Stimulated activated naive B cell treated with anti-CD40 and anti-IgM and Interleukin-4, amounts not matched to agents 10 μg/mL and 1 μg/mL and 100 μg/mL, for 72 hours (primary cell): ENCODE results near the gene CLCN5.
A peak's percentile ranks its signal among the peaks of the same experiment; 100 is the strongest.

Source experiments
- ATAC-seq, 2 donors: fragments of 150-1000 bp; cut with Tn5 transposase; replicated peaks; 2 replicates each; pipeline ENCODE4 v1.10.0; 2021; ENCODE audit warnings: moderate library complexity in 1 of 2
- DNase-seq: peaks from one replicate; pipeline ENCODE4 v3.0.0; 2021
- H3K27ac Mint-ChIP-seq: one replicate; pipeline ENCODE4 v1.8.0; 2022; ENCODE audit warnings: mild to moderate bottlenecking, mixed read lengths
- H3K27me3 Mint-ChIP-seq, 2 donors: one replicate each; pipeline ENCODE4 v1.8.0; 2022; ENCODE audit warnings: mixed read lengths in 2 of 2
- H3K36me3 Mint-ChIP-seq, 2 donors: one replicate each; pipeline ENCODE4 v1.8.0; 2022; ENCODE audit warnings: mixed read lengths in 2 of 2, mild to moderate bottlenecking in 1 of 2
- H3K4me1 Mint-ChIP-seq, 2 donors: one replicate each; pipeline ENCODE4 v1.8.0; 2022; ENCODE audit warnings: mixed read lengths in 2 of 2, mild to moderate bottlenecking in 1 of 2
- H3K4me3 Mint-ChIP-seq, 2 donors: one replicate each; pipeline ENCODE4 v1.8.0; 2022; ENCODE audit warnings: mild to moderate bottlenecking in 2 of 2, mixed read lengths in 2 of 2, moderate library complexity in 1 of 2
- H3K9me3 Mint-ChIP-seq, 2 donors: one replicate each; pipeline ENCODE4 v1.8.0; 2022; ENCODE audit warnings: mixed read lengths in 2 of 2, mild to moderate bottlenecking in 1 of 2

CLCN5 gene

GRCh38 chrX:50098241-50098640, 175.8 kb downstream of the CLCN5 start:
- no peak overlapping the region for H3K4me3 Mint-ChIP-seq
- H3K4me1 Mint-ChIP-seq = peaks cover 5 to 7% of the 10 kb centered on the region in 2 donors
- H3K36me3 Mint-ChIP-seq = peaks cover 17% of the 10 kb centered on the region in 2 donors

GRCh38 chrX:50098749-50099148, 176.4 kb downstream of the CLCN5 start:
- peaks cover 0 to 7% of the 10 kb centered on the region in 2 donors for H3K27me3 Mint-ChIP-seq
- H3K27ac Mint-ChIP-seq = no peak overlapping the region
- no peak for DNase-seq
- H3K4me3 Mint-ChIP-seq = no peak overlapping the region
- ATAC-seq = no peak
- peaks cover 16% of the 10 kb centered on the region in 2 donors for H3K36me3 Mint-ChIP-seq
- H3K9me3 Mint-ChIP-seq = peaks cover 0 to 8% of the 10 kb centered on the region in 2 donors
- H3K4me1 Mint-ChIP-seq = peaks cover 8 to 11% of the 10 kb centered on the region in 2 donors

More at GRCh38 chrX:50098241-50098640, 175.8 kb downstream of the CLCN5 start:
- no peak overlapping the region for H3K27ac Mint-ChIP-seq
- H3K9me3 Mint-ChIP-seq = peaks cover 0 to 5% of the 10 kb centered on the region in 2 donors
- peaks cover 0 to 5% of the 10 kb centered on the region in 2 donors for H3K27me3 Mint-ChIP-seq
- DNase-seq (no peak), ATAC-seq (no peak)

GRCh38 chrX:50099331-50099730, 176.9 kb downstream of the CLCN5 start:
- no peak overlapping the region for H3K27ac Mint-ChIP-seq
- no peak for ATAC-seq
- H3K4me3 Mint-ChIP-seq = no peak overlapping the region
- DNase-seq = no peak
- H3K9me3 Mint-ChIP-seq = peaks cover 0 to 8% of the 10 kb centered on the region in 2 donors
- H3K36me3 Mint-ChIP-seq = peaks cover 14 to 15% of the 10 kb centered on the region in 2 donors
- peaks cover 8 to 11% of the 10 kb centered on the region in 2 donors for H3K4me1 Mint-ChIP-seq
- peaks cover 0 to 7% of the 10 kb centered on the region in 2 donors for H3K27me3 Mint-ChIP-seq

DNA sequence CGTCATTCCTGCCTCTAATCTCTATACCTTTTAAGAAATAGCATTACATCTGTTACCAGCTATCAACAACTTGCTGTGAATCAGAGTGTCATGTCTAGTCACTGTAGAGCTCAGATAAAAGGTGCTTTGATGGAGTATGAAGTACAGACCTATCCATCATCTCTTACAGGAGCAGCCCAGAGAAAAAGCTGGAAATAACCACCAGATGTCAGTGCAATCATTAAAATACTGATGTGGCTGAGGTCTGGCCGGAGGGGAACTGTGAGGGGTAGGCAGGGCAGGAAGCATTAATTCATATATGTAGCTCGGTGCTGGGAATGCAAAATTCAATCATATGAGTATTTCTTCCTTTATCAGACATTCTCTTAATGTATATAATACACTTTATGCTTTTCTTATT, 177.8 kb downstream of the CLCN5 start:
- no peak overlapping the region for H3K4me3 Mint-ChIP-seq
- peaks cover 0 to 7% of the 10 kb centered on the region in 2 donors for H3K27me3 Mint-ChIP-seq
- H3K27ac Mint-ChIP-seq = no peak overlapping the region
- peaks cover 0 to 8% of the 10 kb centered on the region in 2 donors for H3K9me3 Mint-ChIP-seq
- H3K4me1 Mint-ChIP-seq = peaks cover 9 to 11% of the 10 kb centered on the region in 2 donors
- H3K36me3 Mint-ChIP-seq = peaks cover 12 to 19% of the 10 kb centered on the region in 2 donors
- no peak for DNase-seq
- ATAC-seq = peak; percentile 42 to 73

DNA sequence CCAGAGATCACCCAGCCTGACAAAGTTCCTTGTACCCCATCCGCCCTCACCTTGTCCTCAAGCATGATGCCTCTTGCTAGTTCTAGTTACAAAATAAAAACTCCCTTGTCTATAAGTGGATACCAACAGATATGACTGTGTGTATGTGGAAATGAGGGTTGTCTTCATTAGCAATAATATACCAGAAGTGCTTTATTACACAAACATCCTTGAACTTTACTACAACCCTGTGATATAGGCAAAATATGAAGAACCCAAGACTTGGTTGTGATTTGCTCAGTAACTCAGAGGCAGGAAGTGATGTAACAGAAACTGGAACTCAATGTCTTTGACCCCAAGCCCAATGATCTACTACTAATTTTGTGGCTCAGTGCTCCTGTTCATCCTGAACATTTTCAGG, 180.8 kb downstream of the CLCN5 start:
- peaks cover 7 to 13% of the 10 kb centered on the region in 2 donors for H3K36me3 Mint-ChIP-seq
- DNase-seq (no peak), ATAC-seq (peak; percentile 34 to 47)
- no peak overlapping the region for H3K4me3 Mint-ChIP-seq
- peaks cover 0 to 8% of the 10 kb centered on the region in 2 donors for H3K9me3 Mint-ChIP-seq
- peaks cover 0 to 7% of the 10 kb centered on the region in 2 donors for H3K27me3 Mint-ChIP-seq
- H3K27ac Mint-ChIP-seq = peak overlapping the region; percentile 48
- H3K4me1 Mint-ChIP-seq = peaks cover 9 to 11% of the 10 kb centered on the region in 2 donors

GRCh38 chrX:50103866-50104566, 181.6 kb downstream of the CLCN5 start:
- Mint-ChIP-seq H3K36me3 (peaks cover 7 to 13% of the 10 kb centered on the region in 2 donors), H3K27ac (no peak overlapping the region), H3K9me3 (peaks cover 0 to 8% of the 10 kb centered on the region in 2 donors), H3K27me3 (peaks cover 0 to 7% of the 10 kb centered on the region in 2 donors), H3K4me3 (no peak overlapping the region), H3K4me1 (peaks cover 9 to 11% of the 10 kb centered on the region in 2 donors)
- ATAC-seq (no peak), DNase-seq (no peak)

DNA sequence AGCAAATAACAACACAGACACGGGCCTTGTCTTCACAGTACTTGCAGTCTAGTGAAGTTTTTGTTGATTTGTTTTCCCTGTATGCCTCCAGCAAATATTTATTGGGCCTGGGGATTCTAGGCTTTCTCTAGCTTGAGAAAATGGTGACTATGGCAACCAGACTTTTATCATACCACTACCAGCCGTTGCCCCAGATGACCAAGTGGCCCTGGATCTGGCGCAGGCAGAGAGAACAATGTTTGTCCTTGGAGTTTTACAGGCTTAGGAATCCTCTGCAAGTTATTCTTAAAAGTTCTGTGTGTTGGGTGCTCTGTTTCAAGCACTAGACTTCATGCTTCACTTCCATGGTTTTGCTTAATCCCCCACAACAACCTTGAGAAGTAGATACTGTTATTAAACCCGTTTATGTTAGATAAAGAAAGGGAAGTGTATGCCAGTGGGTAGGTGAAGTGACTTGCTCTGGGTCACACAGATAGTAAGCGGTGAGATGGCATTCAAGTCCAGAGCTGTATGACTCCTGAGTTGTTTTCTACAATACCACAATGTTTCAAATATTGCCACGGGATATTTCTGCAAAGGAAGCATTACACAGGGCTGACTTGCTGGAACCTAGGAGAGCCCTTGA, 183.8 kb downstream of the CLCN5 start:
- Mint-ChIP-seq H3K36me3 (peaks cover 7 to 11% of the 10 kb centered on the region in 2 donors), H3K9me3 (peaks cover 0 to 8% of the 10 kb centered on the region in 2 donors), H3K4me1 (peaks cover 14 to 20% of the 10 kb centered on the region in 2 donors), H3K4me3 (no peak overlapping the region), H3K27me3 (peaks cover 0 to 14% of the 10 kb centered on the region in 2 donors), H3K27ac (no peak overlapping the region)
- DNase-seq = no peak
- ATAC-seq = no peak

- peaks cover 0 to 14% of the 10 kb centered on the region in 2 donors for H3K27me3 Mint-ChIP-seq
- H3K4me3 Mint-ChIP-seq = no peak overlapping the region
- H3K27ac Mint-ChIP-seq = no peak overlapping the region
- H3K9me3 Mint-ChIP-seq = peaks cover 0 to 8% of the 10 kb centered on the region in 2 donors
- no peak for DNase-seq
- no peak for ATAC-seq
- peaks cover 7 to 8% of the 10 kb centered on the region in 2 donors for H3K36me3 Mint-ChIP-seq
- peaks cover 20 to 26% of the 10 kb centered on the region in 2 donors for H3K4me1 Mint-ChIP-seq
These were observed 185.1 kb downstream of the CLCN5 start for GRCh38 chrX:50107470-50107869.

- peaks cover 0 to 9% of the 10 kb centered on the region in 2 donors for H3K27me3 Mint-ChIP-seq
- H3K36me3 Mint-ChIP-seq = peaks cover 2 to 8% of the 10 kb centered on the region in 2 donors
- H3K4me1 Mint-ChIP-seq = peaks cover 15 to 19% of the 10 kb centered on the region in 2 donors
- H3K27ac Mint-ChIP-seq = no peak overlapping the region
- ATAC-seq (no peak), DNase-seq (no peak)
- no peak overlapping the region for H3K4me3 Mint-ChIP-seq
- H3K9me3 Mint-ChIP-seq = peaks cover 0 to 3% of the 10 kb centered on the region in 2 donors
These were observed 185.9 kb downstream of the CLCN5 start for GRCh38 chrX:50108264-50108663.

DNA sequence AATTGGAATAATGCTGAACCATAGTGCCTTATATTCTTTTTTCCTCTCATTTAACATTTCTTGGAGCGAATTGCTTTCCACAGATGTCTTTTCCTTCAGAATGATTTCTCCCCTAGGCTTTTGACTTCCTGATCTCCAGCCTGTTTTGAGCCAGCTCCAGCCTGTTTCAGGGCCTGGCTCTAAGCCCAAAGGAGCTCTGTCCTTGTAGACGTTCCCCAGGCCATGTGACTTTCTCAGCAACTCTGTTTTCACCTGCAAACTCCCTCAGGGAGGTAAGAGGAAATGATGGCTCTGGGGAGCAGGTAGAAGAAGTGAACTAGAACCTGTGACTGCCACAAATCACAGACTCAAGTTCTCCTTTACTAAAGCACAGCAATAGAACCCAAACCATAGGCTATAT, 189.3 kb downstream of the CLCN5 start:
- ATAC-seq = no peak
- no peak for DNase-seq
- Mint-ChIP-seq H3K4me1 (peaks cover 14 to 22% of the 10 kb centered on the region in 2 donors), H3K27ac (no peak overlapping the region), H3K9me3 (no peaks in the 10 kb centered on the region), H3K27me3 (peaks cover 0 to 11% of the 10 kb centered on the region in 2 donors), H3K4me3 (no peak overlapping the region), H3K36me3 (no peaks in the 10 kb centered on the region)

GRCh38 chrX:50114113-50114512, 191.7 kb downstream of the CLCN5 start:
- Mint-ChIP-seq H3K27ac (no peak overlapping the region), H3K27me3 (peaks cover 0 to 11% of the 10 kb centered on the region in 2 donors), H3K4me1 (peaks cover 16 to 27% of the 10 kb centered on the region in 2 donors), H3K4me3 (no peak overlapping the region), H3K36me3 (no peaks in the 10 kb centered on the region), H3K9me3 (no peaks in the 10 kb centered on the region)
- ATAC-seq = no peak
- DNase-seq = no peak

DNA sequence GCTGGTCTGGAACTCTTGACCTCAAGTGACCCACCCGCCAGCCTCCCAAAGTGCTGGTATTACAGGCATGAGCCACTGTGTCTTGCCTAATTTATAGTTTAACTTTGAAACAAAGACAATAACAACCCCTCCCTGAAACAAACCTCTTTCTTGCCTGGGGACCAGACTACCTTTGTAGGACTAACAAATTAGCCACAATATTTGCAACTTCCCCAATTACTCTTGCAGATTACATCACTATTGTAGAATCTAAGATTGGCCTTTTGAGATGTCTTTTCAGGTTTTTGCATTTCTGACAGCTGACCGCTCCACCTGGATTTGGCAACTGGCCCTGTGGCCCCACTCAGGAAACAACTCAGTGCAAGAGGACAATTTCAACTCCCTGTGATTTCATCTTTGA, 193.6 kb downstream of the CLCN5 start:
- peaks cover 12 to 18% of the 10 kb centered on the region in 2 donors for H3K4me1 Mint-ChIP-seq
- H3K36me3 Mint-ChIP-seq = no peaks in the 10 kb centered on the region
- ATAC-seq (no peak), DNase-seq (no peak)
- no peaks in the 10 kb centered on the region for H3K9me3 Mint-ChIP-seq
- no peak overlapping the region for H3K4me3 Mint-ChIP-seq
- H3K27ac Mint-ChIP-seq = no peak overlapping the region
- H3K27me3 Mint-ChIP-seq = peaks cover 0 to 9% of the 10 kb centered on the region in 2 donors

GRCh38 chrX:50117476-50117875, 195.1 kb downstream of the CLCN5 start:
- Mint-ChIP-seq H3K4me3 (no peak overlapping the region), H3K9me3 (no peaks in the 10 kb centered on the region), H3K27me3 (peaks cover 0 to 9% of the 10 kb centered on the region in 2 donors)

GRCh38 chrX:50125480-50125879, 203.1 kb downstream of the CLCN5 start:
- Mint-ChIP-seq H3K27me3 (peaks cover 0 to 13% of the 10 kb centered on the region in 2 donors), H3K4me3 (no peak overlapping the region), H3K9me3 (no peaks in the 10 kb centered on the region), H3K36me3 (no peaks in the 10 kb centered on the region), H3K27ac (no peak overlapping the region), H3K4me1 (peaks cover 0 to 10% of the 10 kb centered on the region in 2 donors)
- ATAC-seq (no peak), DNase-seq (no peak)

More at GRCh38 chrX:50117476-50117875, 195.1 kb downstream of the CLCN5 start:
- DNase-seq = no peak
- peak; percentile 94 to 96 for ATAC-seq
- Mint-ChIP-seq H3K36me3 (no peaks in the 10 kb centered on the region), H3K27ac (no peak overlapping the region), H3K4me1 (peaks cover 6 to 11% of the 10 kb centered on the region in 2 donors)
